ENCODE results near the gene CAST. TPM values are rescaled to one million over a fixed set of nuclear protein-coding genes. Genes with fewer than 3 reads are reported as not detected.

CAST gene
- total RNA-seq, 4 donors from 2014 or later = 381 to 577 (median 400) TPM

- 48% methylated on average over 2 of the region's 2 CpGs for WGBS
Observed at GRCh38 chr5:96716716-96717115, 54.5 kb downstream of the CAST start.

GRCh38 chr5:96717874-96718273 lies 55.7 kb downstream of the CAST start:
- Histone ChIP-seq H3K27ac (peak overlapping the region; percentile 72), H3K4me1 (peaks cover 85% of the 10 kb centered on the region), H3K4me3 (no peak overlapping the region), H3K9me3 (no peaks in the 10 kb centered on the region), H3K36me3 (no peaks in the 10 kb centered on the region), H3K27me3 (no peaks in the 10 kb centered on the region)
- DNase-seq (ENCODE audit: low spot score in 2 of 2) = no peak
- TF ChIP-seq POLR2A (IDR thresholded peaks at IDR 0.05) (no peak), POLR2AphosphoS5 (IDR thresholded peaks at IDR 0.05) (no peak), EP300 (IDR thresholded peaks at IDR 0.05) (no peak)
- TF ChIP-seq, protein P1, sequence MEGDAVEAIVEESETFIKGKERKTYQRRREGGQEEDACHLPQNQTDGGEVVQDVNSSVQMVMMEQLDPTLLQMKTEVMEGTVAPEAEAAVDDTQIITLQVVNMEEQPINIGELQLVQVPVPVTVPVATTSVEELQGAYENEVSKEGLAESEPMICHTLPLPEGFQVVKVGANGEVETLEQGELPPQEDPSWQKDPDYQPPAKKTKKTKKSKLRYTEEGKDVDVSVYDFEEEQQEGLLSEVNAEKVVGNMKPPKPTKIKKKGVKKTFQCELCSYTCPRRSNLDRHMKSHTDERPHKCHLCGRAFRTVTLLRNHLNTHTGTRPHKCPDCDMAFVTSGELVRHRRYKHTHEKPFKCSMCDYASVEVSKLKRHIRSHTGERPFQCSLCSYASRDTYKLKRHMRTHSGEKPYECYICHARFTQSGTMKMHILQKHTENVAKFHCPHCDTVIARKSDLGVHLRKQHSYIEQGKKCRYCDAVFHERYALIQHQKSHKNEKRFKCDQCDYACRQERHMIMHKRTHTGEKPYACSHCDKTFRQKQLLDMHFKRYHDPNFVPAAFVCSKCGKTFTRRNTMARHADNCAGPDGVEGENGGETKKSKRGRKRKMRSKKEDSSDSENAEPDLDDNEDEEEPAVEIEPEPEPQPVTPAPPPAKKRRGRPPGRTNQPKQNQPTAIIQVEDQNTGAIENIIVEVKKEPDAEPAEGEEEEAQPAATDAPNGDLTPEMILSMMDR (IDR thresholded peaks at IDR 0.05) = no peak
- 74% methylated on average over 1 of the region's 1 CpG for WGBS

More at GRCh38 chr5:96716716-96717115, 54.5 kb downstream of the CAST start:
- Histone ChIP-seq H3K27me3 (no peaks in the 10 kb centered on the region), H3K4me1 (peaks cover 94% of the 10 kb centered on the region), H3K4me3 (no peak overlapping the region), H3K9me3 (no peaks in the 10 kb centered on the region), H3K36me3 (no peaks in the 10 kb centered on the region), H3K27ac (no peak overlapping the region)
- no peak for DNase-seq (ENCODE audit: low spot score in 2 of 2)
- TF ChIP-seq, protein P1 (IDR thresholded peaks at IDR 0.05) = no peak
- no peak for TF ChIP-seq POLR2AphosphoS5 (IDR thresholded peaks at IDR 0.05)
- no peak for TF ChIP-seq POLR2A (IDR thresholded peaks at IDR 0.05)
- TF ChIP-seq EP300 (IDR thresholded peaks at IDR 0.05) = no peak

DNA sequence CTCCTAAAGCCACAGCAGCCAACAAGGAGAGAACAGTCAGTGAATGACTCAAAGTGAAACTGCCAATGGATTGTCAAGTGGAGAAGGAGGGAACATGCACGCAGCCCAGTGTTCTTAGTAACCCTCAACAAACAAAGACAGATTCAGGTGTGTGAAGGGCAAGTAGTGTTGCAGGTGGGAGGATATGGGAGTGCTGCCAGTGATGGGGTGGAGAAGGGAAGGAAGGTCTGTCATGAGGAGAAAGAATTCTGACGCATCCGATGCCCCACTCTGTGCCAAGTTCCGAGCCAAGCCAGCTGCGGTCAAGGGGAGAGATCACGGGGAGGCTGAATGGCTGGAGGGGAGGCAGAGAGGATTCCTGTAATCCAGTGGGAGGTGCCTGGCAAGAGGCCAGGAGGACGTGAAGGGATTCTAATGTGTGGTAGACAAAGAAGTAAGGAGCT lies 56.5 kb downstream of the CAST start:
- 30% methylated on average over 7 of the region's 7 CpGs for WGBS
- Histone ChIP-seq H3K4me3 (no peak overlapping the region), H3K36me3 (no peaks in the 10 kb centered on the region), H3K27ac (peak overlapping the region; percentile 72), H3K9me3 (no peaks in the 10 kb centered on the region), H3K4me1 (peaks cover 78% of the 10 kb centered on the region), H3K27me3 (no peaks in the 10 kb centered on the region)
- peak; percentile 84 to 86 for DNase-seq (ENCODE audit: low spot score in 2 of 2)
- TF ChIP-seq, protein P1 (IDR thresholded peaks at IDR 0.05) = no peak
- TF ChIP-seq POLR2AphosphoS5 (IDR thresholded peaks at IDR 0.05) = peak in 1 of 3 donors; percentile 25

GRCh38 chr5:96720408-96720807 lies 58.2 kb downstream of the CAST start:
- peaks cover 61% of the 10 kb centered on the region for H3K4me1 ChIP-seq
- H3K27me3 ChIP-seq = no peaks in the 10 kb centered on the region
- TF ChIP-seq, protein P1 (IDR thresholded peaks at IDR 0.05) = no peak
- TF ChIP-seq POLR2A (IDR thresholded peaks at IDR 0.05) = no peak
- TF ChIP-seq EP300 (IDR thresholded peaks at IDR 0.05) = no peak
- no peak for TF ChIP-seq POLR2AphosphoS5 (IDR thresholded peaks at IDR 0.05)
- DNase-seq (ENCODE audit: low spot score in 2 of 2) = no peak
- H3K9me3 ChIP-seq = no peaks in the 10 kb centered on the region
- WGBS = 87% methylated on average over 2 of the region's 2 CpGs
- H3K4me3 ChIP-seq = no peak overlapping the region
- H3K36me3 ChIP-seq = peaks cover 12% of the 10 kb centered on the region
- no peak overlapping the region for H3K27ac ChIP-seq

DNA sequence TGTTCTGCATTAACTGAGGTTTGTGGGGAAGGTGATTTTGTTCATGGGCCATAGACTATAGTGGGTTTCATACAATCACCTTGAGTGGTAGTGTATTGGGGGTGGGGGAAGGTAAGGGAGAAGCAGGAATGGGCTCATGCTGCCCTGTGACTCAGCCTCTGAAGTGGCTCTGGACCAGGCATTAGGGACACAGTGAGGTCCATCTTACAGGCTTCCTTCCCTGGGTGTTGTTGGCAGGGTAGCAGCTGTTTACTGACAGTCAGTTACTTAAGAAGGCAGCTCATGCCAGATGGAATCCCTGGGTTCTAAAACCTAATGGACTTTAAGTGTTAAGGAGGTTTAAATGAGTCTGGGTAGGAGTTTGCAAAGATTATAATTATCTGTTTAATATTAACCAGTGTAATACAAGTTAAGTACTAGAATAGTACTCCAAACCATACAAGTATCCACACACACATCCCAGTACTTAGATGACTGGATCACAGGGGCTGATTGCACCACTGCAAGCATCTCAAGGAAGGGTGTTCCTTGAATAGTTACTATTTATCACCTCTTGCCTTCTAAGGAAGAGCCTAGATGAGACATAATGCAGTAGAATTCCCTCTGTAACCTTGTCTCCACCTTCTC lies 59.3 kb downstream of the CAST start:
- H3K36me3 ChIP-seq = peaks cover 17% of the 10 kb centered on the region
- no peaks in the 10 kb centered on the region for H3K9me3 ChIP-seq
- H3K4me3 ChIP-seq = no peak overlapping the region
- H3K4me1 ChIP-seq = peaks cover 50% of the 10 kb centered on the region
- no peak for DNase-seq (ENCODE audit: low spot score in 2 of 2)
- H3K27ac ChIP-seq = peak overlapping the region; percentile 56
- no peaks in the 10 kb centered on the region for H3K27me3 ChIP-seq
- TF ChIP-seq, protein P1 (IDR thresholded peaks at IDR 0.05) = no peak
- TF ChIP-seq POLR2AphosphoS5 (IDR thresholded peaks at IDR 0.05) (no peak), POLR2A (IDR thresholded peaks at IDR 0.05) (no peak), EP300 (IDR thresholded peaks at IDR 0.05) (no peak)

Data from suprapubic skin (tissue), 4 donors.